ENCODE measurements around the gene PHLDA1.

The PHLDA1 gene

DNA sequence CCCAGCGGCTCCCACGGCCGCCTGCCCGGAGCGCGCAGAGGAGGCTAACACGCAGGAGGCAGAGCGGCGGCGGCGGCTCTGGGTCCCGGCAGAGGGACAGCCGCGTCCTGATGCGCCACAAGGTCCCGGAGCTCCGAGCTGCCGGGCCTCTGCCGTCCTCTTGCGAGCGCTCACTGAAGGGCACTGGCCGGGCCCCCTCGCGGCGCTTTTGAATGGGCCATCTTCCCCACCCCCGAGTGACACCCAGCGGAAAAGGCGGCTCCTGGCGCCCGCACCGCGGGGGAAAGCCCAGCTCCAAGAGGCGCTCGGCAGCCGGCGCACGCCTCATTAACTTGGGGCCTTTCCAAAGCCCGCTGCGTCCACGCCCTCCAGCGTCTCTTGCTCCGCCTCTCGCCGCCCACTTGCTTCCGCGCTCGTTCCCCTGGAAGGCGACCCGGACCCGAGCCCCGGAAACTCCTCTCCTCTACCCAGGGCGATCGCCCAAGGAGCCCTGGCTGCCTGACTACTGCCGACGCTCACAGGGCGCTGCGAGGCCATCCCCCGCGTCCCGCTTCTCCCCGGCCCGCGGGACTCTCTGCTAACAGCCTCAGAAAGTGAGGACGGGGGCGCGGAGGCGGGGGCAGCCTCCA, at the start of gene PHLDA1:
Gene PHLDA1, minus strand, starts transcription at position 363 of the 629 bp plus-strand sequence.
- peak; percentile 80 for DNase-seq

DNA sequence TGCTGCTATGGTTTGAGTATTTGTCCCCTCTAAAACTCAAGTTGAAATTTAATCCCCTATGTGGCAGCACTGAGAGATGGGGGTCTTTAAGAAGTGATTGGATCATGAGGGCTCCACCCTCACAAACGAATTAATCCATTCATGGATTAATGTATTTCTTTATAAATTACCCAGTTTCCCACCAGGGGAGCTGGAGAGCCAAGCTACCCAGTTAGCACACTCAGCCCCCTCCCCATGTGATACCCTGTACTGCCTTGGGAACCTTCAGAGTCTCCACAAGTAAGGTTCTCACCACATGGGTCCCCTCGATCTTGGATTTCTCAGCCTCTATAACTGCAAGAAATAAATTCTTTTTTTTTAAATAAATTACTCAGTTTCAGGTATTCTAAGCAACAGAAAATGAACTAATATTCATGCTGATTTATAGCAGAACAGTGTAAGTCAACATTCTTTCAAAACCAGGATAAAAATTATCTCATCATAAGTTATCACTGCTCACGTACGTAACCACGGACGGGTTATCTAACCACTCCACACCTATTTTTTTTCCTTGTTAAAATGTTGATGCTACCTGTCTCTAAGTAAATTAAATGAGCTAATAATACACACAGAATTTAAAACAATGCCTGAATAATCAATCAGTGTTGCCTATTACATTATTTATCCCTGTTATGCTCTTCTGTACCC, 49.3 kb upstream of the PHLDA1 start:
- no peak for DNase-seq

DNA sequence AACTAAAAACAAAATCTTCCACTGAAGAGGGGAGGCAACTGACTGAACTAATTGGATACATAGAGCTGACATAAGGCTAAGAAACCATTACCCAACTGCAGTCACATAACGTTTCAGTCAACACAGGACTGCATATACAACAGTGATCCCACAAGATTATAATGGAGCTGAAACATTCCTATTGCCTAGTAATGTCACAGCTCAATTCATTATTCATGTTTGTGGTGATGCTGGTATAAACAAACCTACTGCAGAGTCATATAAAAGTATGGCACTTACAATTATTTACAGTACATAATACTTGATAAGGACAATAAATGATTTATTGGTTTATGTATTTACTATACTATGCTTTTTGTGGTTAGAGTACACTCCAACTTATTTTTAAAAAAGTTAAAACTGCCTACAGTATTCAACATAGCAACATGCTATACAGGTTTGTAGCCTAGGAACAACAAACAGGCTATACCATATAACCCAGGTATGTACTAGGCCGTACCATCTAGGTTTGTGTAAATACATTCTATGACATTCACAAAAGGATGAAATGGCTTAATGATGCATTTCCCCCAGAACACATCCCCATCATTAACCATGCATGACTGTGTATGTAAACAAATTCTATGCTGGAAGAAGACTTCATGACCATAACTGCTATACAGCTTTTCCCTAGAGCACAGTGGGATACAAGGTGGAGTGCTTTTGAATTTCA, 48.6 kb upstream of the PHLDA1 start:
- peak; percentile 95 for DNase-seq

GRCh38 chr12:76078748-76079147, 47.2 kb upstream of the PHLDA1 start:
- DNase-seq = no peak

- DNase-seq = no peak
Observed at GRCh38 chr12:76075448-76075847, 43.9 kb upstream of the PHLDA1 start.

DNA sequence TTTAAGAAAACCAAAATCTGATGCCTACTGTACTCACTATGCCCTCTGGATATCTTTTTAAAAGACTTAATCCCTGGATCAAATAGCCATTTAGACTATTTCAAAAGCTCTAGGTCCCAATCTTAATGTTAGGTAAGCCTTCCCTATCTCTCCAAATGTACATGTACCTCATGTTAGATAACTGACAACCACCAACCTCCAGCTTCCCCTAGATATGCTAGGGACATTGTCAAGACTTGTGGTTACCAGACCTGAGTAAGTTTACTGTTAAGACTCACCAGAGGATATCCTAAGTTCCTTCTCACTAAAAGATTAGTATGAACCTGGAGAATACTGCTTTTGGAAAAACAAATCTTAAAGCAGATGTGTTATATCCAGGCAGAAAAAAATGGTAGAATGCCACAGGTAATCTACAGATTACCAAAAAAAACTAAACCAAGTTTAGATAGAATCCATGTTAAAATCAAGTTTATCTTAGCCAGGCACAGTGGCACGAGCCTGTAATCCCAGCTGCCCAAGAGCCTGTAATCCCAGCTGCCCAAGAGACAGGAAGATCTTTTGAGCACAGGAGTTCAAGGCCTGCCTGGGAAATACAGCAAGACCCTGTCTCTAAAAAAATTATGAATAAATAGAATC, 43.2 kb upstream of the PHLDA1 start:
- no peak for DNase-seq

- no peak for DNase-seq
Observed at GRCh38 chr12:76073561-76073960, 42.0 kb upstream of the PHLDA1 start.

DNA sequence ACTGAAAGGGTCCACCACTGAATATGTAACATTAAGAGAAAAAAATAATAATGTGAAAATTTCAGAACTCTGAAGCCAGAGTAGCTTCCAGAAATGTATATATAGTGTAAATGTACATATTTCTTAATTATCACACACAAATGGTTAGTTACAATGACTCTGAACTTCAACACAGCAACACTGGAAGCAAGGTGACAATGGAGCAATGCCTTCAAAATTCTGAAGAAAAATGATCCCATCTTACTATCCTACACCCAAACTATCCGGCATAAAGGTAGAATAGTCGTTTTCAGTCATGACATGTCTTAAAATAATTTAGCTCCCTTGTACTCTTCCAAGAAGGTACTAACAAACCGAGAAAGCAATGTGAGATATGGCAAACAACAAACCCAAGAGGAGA, 41.0 kb upstream of the PHLDA1 start:
- no peak for DNase-seq

DNA sequence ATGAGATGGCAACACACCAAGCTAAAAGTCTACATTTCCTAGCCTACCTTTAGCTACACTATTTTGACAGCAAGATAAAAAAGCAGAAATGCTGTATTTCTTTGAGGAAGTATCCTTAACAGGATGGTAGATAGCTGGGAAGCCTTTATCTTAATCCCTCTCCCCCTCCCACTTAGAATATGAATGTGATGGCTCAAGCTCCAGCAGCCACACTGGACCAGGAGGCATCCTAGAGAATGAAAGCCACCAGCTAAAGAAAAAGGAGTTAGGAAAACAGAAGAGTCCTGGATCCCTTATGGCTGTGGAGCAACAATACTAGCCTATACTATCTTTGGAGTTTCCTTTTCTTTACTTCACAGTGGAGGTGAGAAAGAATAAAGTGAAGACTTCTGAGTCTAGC, 37.8 kb upstream of the PHLDA1 start:
- no peak for DNase-seq

- DNase-seq = no peak
Observed at GRCh38 chr12:76065917-76066316, 34.3 kb upstream of the PHLDA1 start.

DNA sequence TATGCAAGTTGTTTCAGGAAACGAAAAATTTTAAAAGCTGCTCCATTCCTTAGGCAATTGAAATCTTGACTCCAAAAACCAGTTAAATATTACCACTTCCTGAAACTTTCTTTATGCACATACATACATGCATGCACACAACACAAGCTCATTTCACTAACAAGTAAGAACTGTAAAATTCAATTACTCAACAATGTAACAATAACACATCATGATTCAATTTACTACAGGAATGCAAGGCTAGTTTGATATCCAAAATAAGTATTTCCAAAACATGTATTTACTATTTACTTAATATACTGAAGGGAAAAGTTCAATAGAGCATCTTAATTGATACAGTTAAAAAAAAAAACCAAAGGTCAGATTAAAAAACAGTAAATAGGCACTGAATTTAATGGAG, 33.3 kb upstream of the PHLDA1 start:
- no peak for DNase-seq

GRCh38 chr12:76060111-76060510, 28.5 kb upstream of the PHLDA1 start:
- DNase-seq = no peak

GRCh38 chr12:76057326-76057725, 25.8 kb upstream of the PHLDA1 start:
- DNase-seq = no peak

GRCh38 chr12:76055393-76055792, 23.8 kb upstream of the PHLDA1 start:
- no peak for DNase-seq

DNA sequence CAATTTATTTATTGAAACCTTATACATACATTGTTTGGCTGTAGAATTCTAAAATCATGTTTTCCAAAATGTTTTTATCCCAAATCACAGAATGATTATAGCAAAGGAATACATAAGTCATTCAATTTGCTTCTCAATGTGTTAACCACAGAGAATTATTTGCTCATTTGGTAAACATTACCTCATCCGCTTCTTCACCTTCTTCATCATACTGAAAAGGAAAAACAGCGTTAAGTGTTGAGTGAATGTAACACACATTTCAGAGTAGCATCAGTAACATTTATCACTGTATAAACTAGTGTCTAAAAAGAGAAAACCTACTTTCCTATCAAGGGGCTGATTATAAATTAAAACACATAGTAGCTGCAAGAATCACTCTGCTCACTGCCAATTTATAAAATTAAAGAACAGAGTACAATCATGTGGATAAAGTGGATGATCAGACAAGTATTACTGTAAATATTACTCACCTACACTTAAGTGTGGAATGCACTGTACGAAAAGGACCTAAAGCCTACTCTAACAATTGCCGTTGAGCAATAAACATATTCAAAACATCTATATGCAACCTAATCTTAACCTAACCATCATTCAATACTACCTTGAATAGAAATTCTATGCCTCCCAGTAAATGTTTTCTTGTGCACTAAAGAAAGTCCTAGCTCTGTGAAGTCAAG, 18.1 kb upstream of the PHLDA1 start:
- DNase-seq = no peak

DNA sequence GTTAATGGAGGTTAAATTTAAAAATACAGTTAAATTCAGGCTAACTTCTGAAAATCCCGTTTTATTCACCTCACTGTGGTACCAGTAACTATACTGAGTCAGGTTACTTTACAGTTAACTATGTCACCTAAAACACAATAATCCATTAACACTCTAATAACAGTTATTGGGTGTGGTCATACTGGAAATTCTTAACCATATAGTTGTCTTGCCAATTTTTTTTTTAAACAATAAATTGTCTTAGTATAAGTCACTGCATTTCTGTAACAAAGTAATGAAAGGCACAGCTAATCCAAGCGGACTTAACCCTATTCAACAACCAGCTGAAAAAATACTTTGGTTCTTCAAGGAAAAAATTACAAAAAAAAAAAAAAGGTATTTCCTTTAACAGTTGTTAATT, 16.2 kb upstream of the PHLDA1 start:
- no peak for DNase-seq

DNA sequence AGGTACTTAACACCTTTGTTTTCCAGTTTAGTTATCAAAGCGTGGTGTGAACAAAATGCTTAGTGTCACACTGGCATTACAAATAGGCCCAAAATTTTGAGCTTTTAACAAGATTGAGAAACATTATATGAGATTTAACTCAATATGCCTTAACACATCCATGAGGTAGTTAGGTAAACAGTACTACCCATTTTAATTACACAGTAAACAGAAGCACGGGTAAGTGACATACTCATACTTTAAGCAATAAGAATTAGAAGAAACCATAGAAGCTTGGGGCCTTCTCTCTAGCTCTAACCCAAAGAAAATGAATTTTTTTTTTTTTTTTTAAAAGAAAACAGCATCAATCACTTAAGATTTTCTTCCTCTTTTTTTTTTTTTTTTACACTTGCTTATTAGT, 15.5 kb upstream of the PHLDA1 start:
- no peak for DNase-seq

DNA sequence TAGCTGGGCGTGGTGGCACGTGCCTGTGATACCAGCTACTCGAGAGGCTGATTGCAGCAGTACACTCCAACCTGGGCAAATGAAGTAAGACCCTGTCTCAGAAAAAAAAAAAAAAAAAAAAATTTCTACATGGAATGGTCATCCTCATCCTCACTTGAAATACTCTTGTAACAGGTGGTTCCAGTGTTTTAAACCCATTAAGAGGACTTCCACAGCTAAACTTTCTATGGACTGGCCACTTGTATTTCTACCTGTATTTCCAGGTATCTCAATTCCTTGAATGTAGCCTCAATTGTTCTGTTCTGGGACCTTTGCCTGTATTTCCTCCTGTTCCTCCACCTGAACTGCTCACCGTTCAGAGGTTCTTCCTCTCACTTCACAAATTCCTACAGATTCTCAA, 11.8 kb upstream of the PHLDA1 start:
- no peak for DNase-seq

DNA sequence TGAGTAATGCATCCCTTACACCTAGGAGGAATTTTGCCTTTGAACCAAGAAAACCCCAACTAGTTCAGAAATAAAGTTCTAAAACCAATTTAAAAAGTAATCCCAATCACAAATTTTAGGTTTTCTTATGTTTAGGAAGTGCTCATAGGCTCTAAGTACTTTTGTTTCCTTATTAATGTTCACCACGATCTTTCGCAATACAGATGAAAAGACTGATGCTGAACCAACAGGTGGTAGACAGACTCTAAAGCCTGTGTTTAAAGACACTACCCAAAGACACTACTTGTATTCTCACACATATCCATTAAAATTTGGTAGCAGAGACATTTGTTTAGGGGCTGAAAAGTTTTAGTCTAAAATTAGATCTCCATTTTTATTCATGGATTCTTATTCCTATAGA, 10.6 kb upstream of the PHLDA1 start:
- no peak for DNase-seq

DNA sequence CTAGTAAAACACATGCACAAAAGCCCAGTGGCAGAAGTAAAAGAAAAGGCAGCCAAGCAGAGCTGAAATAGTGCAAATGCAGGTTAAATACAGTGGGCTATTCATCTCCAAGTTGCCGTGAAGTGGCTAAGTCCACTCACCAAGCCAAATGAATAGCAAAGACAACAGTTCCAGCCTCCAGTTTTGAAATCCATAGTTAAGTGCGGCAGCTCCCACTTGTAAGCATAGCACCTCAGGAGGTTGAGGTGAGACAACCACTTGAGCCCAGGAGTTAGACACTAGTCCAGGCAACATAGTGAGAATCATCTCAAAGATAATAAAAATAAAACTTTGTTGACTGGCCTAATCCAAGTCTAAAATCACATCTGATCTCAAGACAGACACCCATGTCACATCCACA, 9.8 kb upstream of the PHLDA1 start:
- DNase-seq = peak; percentile 68

DNA sequence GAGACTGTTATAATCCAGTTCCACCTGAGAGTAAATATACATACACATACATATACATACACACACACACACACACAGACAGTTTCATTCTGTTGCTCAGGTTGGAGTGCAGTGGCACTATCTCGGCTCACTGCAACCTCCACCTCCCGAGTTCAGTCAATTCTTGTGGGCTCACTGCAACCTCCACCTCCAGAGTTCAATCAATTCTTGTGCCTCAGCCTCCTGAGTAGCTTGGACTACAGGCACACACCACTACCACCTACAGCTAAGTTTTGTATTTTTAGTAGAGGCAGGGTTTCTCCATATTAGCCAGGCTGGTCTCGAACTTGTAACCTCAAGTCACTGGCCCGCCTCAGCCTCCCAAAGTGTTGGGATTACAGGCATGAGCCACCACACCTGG, 8.9 kb upstream of the PHLDA1 start:
- DNase-seq = no peak

DNA sequence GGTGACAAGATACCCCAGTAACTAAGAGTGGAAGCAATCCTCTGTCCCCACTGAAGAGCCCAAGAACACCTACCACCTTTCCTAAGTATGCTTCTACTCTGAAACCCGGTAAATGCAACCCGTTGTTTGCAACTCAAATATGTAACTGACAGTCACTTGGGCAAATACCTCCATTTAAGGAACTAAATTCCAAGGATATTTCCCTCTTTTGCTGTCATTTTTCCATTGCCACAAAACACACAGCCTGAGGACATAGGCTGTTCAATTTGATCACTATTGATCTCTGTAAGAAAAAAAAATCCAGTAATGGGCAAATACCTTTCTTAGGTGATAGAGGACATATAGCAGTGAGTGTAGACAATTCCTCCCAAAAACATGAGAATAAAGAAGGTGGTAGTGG, 6.6 kb upstream of the PHLDA1 start:
- DNase-seq = no peak
